Stimulated activated CD4-positive, alpha-beta T cell treated with anti-CD3 and anti-CD28 coated beads, Interleukin-15, amount 100 ng/mL, for 24 hours (primary cell): Measurements from ENCODE around the gene TBC1D8.

ENCODE experiments used
- DNase-seq: peaks from one replicate; pipeline ENCODE4 v3.0.0-alpha.2; 2020

TBC1D8 gene

GRCh38 chr2:101111262-101111838, 39.8 kb downstream of the TBC1D8 start:
- no peak for DNase-seq

GRCh38 chr2:101109451-101110118, 41.6 kb downstream of the TBC1D8 start:
- DNase-seq: no peak

DNA sequence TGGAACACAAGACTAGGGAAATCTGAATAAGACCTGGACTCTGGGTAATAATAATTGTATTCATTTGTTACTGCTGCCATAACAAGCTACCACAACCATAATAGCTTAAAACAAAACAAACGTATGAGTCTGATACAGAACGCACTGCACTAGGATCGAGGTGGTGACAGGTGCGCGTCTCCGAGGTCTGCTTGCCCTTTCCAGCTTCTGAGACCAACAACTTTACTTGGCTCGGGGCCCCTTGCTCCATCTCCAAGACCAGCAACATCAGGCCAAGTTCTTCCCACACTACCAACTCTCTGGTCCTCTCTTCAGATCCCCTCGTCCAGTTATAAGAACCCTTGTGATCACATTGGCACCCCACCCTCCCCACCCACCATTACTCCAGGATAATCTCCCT, 42.8 kb downstream of the TBC1D8 start:
- DNase-seq: no peak

- no peak for DNase-seq
Observed at GRCh38 chr2:101107241-101107640, 43.9 kb downstream of the TBC1D8 start.

DNA sequence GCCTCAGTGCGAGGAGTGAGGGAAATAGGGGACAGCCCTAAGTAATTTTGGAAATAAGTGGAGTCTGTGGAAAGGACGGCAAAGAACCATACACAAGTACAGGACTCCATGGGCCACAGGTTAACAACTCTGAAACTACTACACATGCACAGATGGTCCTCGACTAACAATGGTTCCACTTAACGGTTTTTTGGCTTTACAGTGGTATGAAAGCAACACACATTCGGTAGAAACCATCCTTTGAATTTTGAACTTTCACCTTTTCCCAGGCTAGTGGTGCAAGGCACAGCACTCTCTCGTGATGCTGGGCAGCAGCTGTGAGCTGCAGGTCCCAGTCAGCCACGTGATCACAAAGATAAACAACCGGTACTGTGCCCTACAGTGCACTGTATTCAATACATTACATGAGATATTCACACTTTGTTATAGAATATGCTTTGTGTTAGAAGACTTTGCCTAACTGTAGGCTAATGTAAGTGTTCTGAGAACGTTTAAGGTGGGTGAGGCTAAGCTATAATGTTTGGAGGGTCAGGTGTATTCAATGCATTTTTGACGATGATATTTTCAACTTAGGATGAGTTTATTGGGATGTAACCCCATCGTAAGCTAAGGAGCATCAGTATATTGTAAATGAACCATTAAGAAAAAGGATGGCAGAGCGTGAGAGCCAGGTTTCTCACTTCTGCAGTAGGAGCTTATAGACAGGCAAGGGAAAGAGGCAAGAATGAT, 44.6 kb downstream of the TBC1D8 start:
- no peak for DNase-seq

GRCh38 chr2:101105654-101106053, 45.5 kb downstream of the TBC1D8 start:
- DNase-seq: no peak

DNA sequence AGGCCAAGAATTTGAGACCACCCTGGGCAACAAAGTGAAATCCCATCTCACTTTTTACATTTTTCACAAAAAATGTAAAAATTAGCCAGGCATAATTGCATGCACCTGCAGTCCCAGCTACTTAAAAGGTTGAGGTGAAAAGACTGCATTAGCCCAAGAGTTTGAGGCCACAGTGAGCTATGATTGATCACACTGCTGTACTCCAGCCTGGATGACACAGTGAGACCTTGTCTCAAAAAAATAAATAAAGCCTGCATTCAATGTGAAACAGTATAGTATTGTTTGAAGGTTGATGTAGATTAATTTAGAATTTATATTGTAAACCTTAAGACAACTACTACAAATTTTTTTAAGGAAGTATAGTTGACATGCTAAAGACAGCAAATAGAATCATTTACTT, 53.5 kb downstream of the TBC1D8 start:
- DNase-seq: no peak

GRCh38 chr2:101096619-101097142, 54.5 kb downstream of the TBC1D8 start:
- DNase-seq: no peak

- DNase-seq: no peak
Observed at GRCh38 chr2:101094351-101094750, 56.8 kb downstream of the TBC1D8 start.

DNA sequence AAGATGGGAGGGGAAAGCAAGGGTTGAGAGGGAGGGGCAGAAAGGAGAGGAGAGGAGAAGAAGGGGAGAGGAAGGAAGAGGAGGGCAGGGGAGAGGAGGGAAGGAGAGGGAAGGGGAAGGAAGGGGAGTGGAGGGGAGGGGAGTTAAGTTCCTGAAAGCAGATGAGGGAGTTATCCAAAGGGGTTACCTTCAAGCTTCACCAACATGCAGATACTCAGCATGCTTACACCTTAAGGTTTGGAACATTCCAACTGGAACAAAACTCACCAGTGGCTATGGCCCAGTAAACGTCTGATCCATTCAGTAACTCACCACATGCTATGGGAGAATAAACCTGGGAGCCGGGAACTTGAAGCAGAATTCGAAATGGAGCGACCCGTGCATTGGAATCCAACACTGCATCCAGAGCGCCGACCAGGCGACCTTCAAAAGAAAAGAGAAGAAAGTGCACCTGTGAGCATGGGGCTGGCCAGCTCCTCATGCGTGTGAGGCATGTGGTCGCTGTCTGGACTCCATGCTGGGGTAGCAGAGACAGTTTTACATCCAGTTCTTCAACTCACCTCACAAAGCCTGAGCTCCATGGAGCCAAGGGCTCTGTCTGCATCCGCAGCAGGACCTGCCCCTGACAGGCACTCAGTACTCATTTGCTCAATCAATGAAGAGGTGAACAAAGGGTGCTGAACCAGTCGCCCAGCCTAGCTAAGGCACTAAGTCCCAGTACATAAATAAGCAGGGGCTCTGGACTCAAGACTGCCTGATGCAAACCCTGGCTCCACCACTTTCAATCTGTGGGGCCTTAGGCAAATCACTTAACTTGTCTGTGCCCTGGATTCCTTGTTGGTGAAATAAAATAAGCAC, 61.0 kb downstream of the TBC1D8 start:
- no peak for DNase-seq

GRCh38 chr2:101089419-101089818, 61.8 kb downstream of the TBC1D8 start:
- DNase-seq: peak; percentile 15

- no peak for DNase-seq
Observed at GRCh38 chr2:101087638-101088037, 63.5 kb downstream of the TBC1D8 start.

- no peak for DNase-seq
Observed at GRCh38 chr2:101083613-101084012, 67.6 kb downstream of the TBC1D8 start.

DNA sequence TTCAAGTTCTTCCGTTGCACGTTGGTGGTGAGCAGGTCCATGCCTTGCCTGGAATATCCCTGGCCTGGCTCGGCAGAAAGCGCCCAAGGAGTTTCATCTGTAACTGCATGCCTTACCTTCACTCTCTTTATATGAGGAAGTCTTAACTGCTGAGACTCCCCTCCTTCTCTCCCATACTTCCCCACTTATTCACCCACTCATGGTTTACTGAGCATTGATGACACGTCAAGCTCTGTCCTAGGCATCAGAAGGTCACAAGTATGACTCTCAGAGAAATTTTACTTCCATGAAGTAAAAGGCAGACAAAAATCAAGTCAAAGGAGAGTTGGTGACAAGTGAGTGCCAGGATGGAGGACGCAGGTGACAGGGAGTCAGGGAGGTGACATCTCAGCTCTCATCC, 68.2 kb downstream of the TBC1D8 start:
- no peak for DNase-seq

DNA sequence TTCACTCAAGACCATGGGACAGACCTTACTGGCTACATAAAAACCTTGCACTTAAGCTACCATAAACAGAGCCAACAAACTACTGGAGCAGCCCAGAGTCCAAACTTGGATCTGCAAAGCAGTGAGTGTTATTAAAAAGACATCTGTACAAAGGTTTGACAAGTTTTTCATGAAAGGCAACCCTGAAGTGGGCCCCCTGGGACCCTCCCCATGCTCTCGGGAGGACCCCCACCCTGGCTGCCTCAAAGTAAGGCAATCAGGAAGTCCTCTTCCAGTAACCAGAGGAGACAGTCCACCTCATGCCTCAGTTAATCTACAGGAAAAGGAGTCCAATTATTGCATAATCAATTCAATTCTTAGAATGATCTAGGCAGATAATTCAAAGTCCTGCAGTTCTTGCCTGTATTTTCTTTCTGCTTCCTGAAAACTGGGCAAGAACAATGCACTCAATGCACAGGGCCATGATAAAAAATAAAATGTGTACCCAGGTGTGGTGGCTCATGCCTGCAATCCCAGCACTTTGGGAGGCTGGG, 69.7 kb downstream of the TBC1D8 start:
- no peak for DNase-seq

- DNase-seq: no peak
Observed at GRCh38 chr2:101080211-101081068, 70.7 kb downstream of the TBC1D8 start.

GRCh38 chr2:101076581-101076980, 74.6 kb downstream of the TBC1D8 start:
- DNase-seq: no peak

DNA sequence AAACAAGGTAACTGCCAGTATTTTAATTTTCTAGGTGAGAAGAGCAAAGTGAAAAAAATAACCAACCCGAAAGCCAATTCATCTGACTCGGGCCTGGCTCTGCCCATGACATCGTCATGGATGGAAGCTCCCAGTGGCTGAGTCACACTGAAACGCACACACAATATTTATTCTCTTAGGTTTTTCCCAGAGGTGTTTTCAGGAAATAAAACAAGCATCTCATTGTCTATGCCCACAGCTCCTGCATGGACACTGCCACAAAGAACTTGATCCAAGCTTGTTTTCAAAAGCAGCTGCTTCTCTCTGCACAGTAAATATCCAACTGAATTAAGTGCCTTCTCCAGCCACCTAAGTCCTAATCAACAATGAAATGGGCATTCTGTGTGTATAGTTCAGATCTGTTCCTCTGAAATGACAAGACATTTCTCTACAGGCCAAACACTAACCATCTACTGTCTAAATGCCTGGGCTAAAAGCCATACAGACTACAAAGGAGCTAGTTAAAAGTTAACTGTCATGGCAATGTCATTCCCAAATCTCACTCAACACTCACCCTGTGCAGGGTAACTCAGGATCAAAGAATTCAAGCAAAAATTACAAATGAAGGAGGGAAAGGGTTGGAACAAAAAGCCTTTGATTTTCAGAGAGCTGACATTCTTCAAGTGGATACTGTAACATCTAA, 86.2 kb downstream of the TBC1D8 start:
- DNase-seq: no peak

GRCh38 chr2:101064505-101064867, 86.7 kb downstream of the TBC1D8 start:
- no peak for DNase-seq

DNA sequence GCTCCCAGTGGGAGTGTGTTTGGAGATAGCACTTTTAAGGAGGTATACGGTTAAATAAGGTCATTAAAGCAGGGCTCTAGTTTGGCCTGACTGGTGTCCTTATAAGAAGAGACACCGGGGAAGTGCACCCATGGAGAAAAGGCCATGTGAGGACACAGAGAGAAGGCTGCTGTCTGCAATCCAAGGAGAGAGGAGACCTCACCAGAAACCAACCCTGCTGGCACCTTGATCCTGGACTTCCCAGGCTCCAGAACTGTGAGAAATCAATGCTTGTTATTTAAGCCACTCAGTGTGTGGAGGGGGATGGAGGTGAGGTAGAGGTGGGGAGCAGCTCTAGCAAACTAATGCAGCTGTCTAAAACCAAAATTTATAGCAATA, 87.1 kb downstream of the TBC1D8 start:
- no peak for DNase-seq
